GM18951 (cell line): ENCODE measurements around the gene TBCD.

ENCODE experiments used
- POLR2A ChIP-seq: IDR thresholded peaks from 4 replicates; pipeline ENCODE4 v1.6.1; 2011; ENCODE audit warnings: mild to moderate bottlenecking; ENCODE audit not compliant: insufficient read length, insufficient read depth; ENCODE audit errors: extremely low read depth
- in situ Hi-C: fragments of 300-500 bp; cut with MboI; formaldehyde crosslinking; loops from one replicate; pipeline ENCODE4 v1.12.0; 2022; ENCODE audit warnings: low sequenced_read_pairs, mixed read lengths, inconsistent platforms; ENCODE audit not compliant: unreplicated experiment

TBCD gene

DNA sequence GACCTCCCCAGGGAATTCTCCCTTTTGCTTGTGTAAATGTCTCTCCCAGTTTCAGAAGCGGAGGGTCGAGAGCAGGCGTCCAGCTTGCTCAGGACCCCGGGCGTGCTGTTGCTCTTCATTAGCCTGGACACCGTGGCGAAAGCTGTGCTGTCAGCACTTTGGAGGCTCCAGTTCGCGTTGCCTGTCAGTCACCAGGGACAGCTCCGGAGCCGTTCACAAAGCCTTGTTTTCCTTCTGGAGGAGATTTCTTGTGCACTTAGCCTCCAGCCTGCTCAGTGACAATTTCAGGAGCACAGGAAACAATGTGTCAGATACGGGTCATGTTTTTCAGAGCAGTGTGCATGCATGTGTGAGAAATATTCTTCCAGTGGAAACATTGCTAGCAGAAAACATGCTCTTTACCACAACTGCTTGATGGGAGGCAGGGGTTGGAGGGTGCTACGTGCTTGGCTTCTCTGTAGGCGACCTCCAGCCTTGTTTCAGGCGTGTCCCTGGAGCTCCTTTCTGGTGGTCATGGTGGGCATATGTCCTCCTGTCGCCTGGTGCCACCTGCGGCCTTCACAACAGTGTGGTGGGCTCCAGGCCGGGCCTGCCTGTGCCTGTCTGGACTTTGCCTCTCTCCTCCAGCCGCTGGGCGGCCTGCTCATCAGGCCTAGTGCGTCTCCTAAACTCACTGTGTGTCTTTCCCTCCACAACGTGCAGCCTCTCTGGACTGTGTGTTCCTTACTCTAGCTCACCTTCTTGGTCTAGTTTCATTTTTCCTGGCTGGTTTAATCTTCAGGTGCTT is 59.0 kb downstream of the TBCD start:
- in situ Hi-C loops, result no loop called here
- TF ChIP-seq POLR2A, result no peak

- TF ChIP-seq POLR2A, result no peak
Observed at GRCh38 chr17:82812058-82812457, 60.2 kb downstream of the TBCD start.

DNA sequence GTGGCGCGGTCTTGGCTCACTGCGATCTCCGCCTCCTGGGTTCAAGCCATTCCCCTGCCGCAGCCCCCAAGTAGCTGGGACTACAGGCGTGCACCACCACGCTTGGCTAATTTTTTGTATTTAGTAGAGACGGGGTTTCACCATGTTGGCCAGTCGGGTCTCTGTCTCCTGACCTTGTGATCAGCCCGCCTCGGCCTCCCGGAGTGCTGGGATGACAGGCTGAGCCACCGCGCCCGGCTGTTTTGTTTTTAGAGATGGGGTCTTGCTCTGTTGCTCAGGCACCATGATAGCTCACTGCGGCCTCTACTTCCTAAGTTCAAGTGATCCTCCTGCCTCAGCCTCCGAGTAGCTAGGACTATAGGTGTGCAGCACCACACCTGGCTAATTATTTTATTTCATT is 60.7 kb downstream of the TBCD start:
- TF ChIP-seq POLR2A, result no peak
- in situ Hi-C loops, result no loop called here

More at GRCh38 chr17:82812058-82812457, 60.2 kb downstream of the TBCD start:
- in situ Hi-C loops, result no loop called here

GRCh38 chr17:82813299-82814051 is 61.6 kb downstream of the TBCD start:
- no peak for TF ChIP-seq POLR2A
- in situ Hi-C loops, result no loop called here

DNA sequence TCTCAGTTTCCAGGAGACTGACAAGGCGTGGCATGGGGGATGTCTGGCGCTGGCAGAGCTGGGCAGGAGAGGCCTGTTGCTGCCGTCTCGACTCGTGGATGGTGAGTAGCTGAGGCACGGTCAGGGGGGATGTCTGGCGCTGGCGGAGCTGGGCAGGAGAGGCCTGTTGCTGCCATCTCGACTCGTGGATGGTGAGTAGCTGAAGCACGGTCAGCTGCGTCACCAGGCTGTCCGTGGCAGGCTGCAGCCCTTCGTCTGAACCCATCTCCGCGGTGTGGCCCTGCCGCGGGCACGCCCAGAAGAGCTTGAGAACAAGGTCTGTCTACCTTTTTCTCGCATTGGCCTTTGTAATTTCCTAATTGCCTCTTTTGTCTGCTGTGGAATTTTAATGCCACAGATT is 63.0 kb downstream of the TBCD start:
- in situ Hi-C loops, result no loop called here
- TF ChIP-seq POLR2A, result no peak

DNA sequence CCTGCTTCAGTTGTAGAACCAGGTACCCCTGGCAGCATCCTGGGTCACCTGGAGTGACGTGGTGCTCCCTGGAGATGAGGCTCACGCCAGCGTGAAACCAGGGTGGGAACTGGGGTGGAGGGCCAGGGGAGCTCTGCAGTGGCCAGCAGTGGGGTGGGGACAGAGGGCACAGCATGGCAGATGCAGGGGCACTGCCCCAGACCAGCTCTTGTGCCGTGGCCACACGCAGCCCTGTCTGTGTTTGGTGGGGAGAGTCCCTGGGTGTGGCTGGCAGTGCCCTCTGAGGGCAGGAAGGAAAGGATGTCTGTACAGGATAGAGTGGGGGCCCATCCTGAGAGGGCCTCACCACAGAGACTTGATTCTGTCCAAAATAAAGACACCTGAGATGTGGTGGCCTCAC is 63.5 kb downstream of the TBCD start:
- TF ChIP-seq POLR2A, result no peak
- in situ Hi-C loops, result no loop called here

DNA sequence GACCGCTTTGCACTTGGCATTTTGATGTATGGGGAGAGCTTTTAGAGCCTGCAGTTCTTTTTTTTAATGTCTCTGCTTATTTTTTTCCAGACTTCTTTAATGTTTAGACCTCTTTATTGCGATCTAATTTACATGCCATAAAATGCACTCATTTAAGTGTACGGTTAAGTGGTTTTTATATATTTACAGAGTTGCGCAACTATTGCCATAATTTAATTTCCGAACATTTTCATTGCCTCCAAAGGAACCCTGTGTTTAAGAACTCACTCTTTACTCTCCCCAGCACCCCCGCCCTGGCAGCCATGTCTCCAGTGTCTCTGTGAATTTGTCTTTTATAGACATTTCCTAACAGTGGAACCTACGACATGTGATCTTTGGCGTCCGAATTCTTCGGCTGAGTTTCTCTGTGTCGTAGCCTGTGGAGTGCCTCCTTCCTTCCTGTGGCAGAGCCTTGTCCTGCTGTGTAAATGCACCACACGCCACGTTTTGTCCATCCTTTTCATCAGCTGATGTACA is 64.0 kb downstream of the TBCD start:
- TF ChIP-seq POLR2A, result no peak
- in situ Hi-C loops, result no loop called here

- in situ Hi-C loops, result no loop called here
- no peak for TF ChIP-seq POLR2A
Observed at GRCh38 chr17:82816358-82816757, 64.5 kb downstream of the TBCD start.

GRCh38 chr17:82817947-82818346 is 66.1 kb downstream of the TBCD start:
- in situ Hi-C loops, result no loop called here
- no peak for TF ChIP-seq POLR2A

- no peak for TF ChIP-seq POLR2A
- in situ Hi-C loops, result no loop called here
Observed at GRCh38 chr17:82820278-82821251, 68.7 kb downstream of the TBCD start.

- TF ChIP-seq POLR2A, result no peak
- in situ Hi-C loops, result no loop called here
Observed at GRCh38 chr17:82821554-82821953, 69.7 kb downstream of the TBCD start.

DNA sequence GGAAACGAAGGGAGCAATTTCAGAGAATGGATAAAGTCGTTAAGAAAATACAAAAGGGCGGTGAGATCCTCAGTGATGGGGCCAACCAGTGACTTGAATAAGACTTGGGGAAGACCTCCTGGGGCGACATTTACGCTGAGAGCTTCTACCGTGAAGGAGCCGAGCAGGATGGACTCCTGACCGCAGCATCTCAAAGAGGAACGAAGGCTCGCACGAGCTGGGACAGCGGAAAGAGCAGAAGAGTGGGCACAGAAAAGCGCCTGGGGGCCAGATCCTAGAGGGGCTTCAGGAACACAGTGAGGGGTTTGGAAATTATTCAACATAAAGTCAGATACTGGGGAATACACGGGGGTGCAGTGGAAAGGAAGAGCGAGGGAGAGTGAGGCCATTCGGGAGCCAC is 70.4 kb downstream of the TBCD start:
- in situ Hi-C loops, result no loop called here
- TF ChIP-seq POLR2A, result no peak

GRCh38 chr17:82823004-82823403 is 71.1 kb downstream of the TBCD start:
- TF ChIP-seq POLR2A, result no peak
- in situ Hi-C loops, result no loop called here
